ENCODE measurements around the gene OR10A6.

Gene OR10A6

GRCh38 chr11:7889985-7890384, 41.1 kb downstream of the OR10A6 start:
- TF ChIP-seq CTCF (conservative IDR thresholded peaks at IDR 0.05; ENCODE audit: low read length), result no peak
- no peak for DNase-seq (ENCODE audit: low read depth)
- peak overlapping the region; percentile 20 for H3K4me3 ChIP-seq (ENCODE audit: low read length)

- no peak overlapping the region for H3K4me3 ChIP-seq (ENCODE audit: low read length)
- DNase-seq (ENCODE audit: low read depth), result no peak
- TF ChIP-seq CTCF (conservative IDR thresholded peaks at IDR 0.05; ENCODE audit: low read length), result no peak
Observed at GRCh38 chr11:7882860-7883259, 48.2 kb downstream of the OR10A6 start.

Measured in AG10803 (cell line).